ENCODE measurements around the gene XPO6.

- no peak for TF ChIP-seq GATA2 (IDR thresholded peaks at IDR 0.05; ENCODE audit: low read depth, low read length)
- TF ChIP-seq GATA3 (IDR thresholded peaks at IDR 0.05; ENCODE audit: low read depth, low read length), result no peak
These were observed 152.8 kb downstream of the XPO6 start for GRCh38 chr16:28058839-28059589.
